ENCODE results near the gene KCTD15.

KCTD15 gene

DNA sequence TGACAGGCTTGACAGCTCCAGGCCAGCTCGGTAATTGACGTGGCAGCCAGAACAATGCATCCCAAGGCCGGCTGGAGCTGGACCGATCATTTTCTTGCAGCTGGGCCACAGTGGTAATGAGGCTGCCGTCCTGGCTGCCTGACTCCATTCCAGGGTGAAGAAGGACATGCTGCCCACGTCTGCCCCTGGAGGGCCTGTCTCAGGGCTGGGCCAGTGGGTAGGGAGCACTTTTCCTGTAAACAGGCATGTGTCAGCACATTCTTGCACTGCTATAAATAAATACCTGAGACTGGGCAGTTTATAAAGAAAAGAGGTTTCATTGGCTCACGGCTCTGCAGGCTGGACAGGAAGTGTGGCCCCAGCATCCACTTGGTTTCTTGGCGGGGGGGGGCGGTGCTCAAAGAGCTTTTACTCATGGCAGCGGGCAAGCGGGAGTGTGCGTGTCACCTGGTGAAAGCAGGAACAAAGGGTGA is 38.1 kb upstream of the KCTD15 start:
- Histone ChIP-seq H3K23ac (ENCODE audit: low read length in 2 of 2) (no peak overlapping the region), H4K8ac (ENCODE audit: low read length) (no peak overlapping the region), H2BK15ac (ENCODE audit: low read depth, poor library complexity, severe bottlenecking) (no peak overlapping the region), H3K79me1 (replicated peaks; ENCODE audit: low read length, poor library complexity, severe bottlenecking) (no peaks in the 10 kb centered on the region), H3K9ac (ENCODE audit: low read length) (no peak overlapping the region), H3K27ac (ENCODE audit: low read length, poor library complexity, severe bottlenecking) (no peak overlapping the region), H2BK12ac (ENCODE audit: low read length in 2 of 2) (no peak overlapping the region), H3K4me3 (ENCODE audit: insufficient read depth in 1 of 2, low read depth in 1 of 2, low read length in 2 of 2) (no peak overlapping the region), H3K9me3 (ENCODE audit: control insufficient read depth, low read length) (no peaks in the 10 kb centered on the region), H2BK120ac (ENCODE audit: low read depth, low read length) (no peak overlapping the region), H3K4me1 (ENCODE audit: control insufficient read depth, insufficient read depth, low read depth, low read length) (peaks cover 1% of the 10 kb centered on the region), H2BK5ac (ENCODE audit: low read depth, low read length, poor library complexity, severe bottlenecking) (no peak overlapping the region), H3K36me3 (ENCODE audit: control insufficient read depth in 1 of 2, insufficient read depth in 2 of 2, low read depth in 1 of 2, low read length in 2 of 2) (no peaks in the 10 kb centered on the region), H3K27me3 (ENCODE audit: control insufficient read depth in 1 of 2, insufficient read depth in 1 of 2, low read length in 2 of 2) (peaks cover 0 to 51% of the 10 kb centered on the region in 2 experiments), H3K4ac (ENCODE audit: low read depth in 1 of 2, low read length in 2 of 2) (no peak overlapping the region), H3K18ac (ENCODE audit: low read depth in 1 of 2, low read length in 2 of 2) (no peak overlapping the region), H4K91ac (ENCODE audit: low read length) (peak overlapping the region; percentile 68), H3K14ac (ENCODE audit: low read length in 2 of 2) (no peak overlapping the region), H2AFZ (ENCODE audit: low read depth, low read length) (no peak overlapping the region), H3K4me2 (ENCODE audit: low read length, poor library complexity, severe bottlenecking) (no peak overlapping the region), H2AK5ac (ENCODE audit: low read length, severe bottlenecking) (no peak overlapping the region)
- no peak for DNase-seq
- 74% methylated on average over 12 of the region's 12 CpGs for WGBS

DNA sequence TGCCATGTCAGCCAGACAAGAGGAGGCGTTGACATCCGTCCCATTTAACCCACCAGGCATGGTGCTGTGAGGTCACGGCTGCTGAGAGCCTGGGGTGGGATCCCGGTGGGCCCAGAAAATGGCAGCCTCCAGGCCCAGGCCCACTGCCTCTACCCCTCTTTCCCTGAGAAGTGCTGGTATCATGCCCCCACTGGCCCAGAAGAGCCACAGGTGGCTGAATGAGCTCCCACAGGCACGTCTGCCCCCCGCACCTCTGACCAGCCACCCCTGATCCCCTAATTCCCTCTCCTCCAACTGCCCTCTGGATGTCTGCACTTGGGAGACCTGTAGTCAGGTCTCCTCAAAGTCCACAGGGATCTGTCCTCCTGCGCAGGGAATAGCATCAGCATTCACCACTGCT is 37.3 kb upstream of the KCTD15 start:
- no peaks in the 10 kb centered on the region for H3K79me1 ChIP-seq (replicated peaks; ENCODE audit: low read length, poor library complexity, severe bottlenecking)
- H3K9ac ChIP-seq (ENCODE audit: low read length), result no peak overlapping the region
- no peak overlapping the region for H3K18ac ChIP-seq (ENCODE audit: low read depth in 1 of 2, low read length in 2 of 2)
- H3K27ac ChIP-seq (ENCODE audit: low read length, poor library complexity, severe bottlenecking), result no peak overlapping the region
- H3K27me3 ChIP-seq (ENCODE audit: control insufficient read depth in 1 of 2, insufficient read depth in 1 of 2, low read length in 2 of 2), result peaks cover 0 to 51% of the 10 kb centered on the region in 2 experiments
- no peak overlapping the region for H2BK15ac ChIP-seq (ENCODE audit: low read depth, poor library complexity, severe bottlenecking)
- no peak overlapping the region for H3K14ac ChIP-seq (ENCODE audit: low read length in 2 of 2)
- WGBS, result 88% methylated on average over 7 of the region's 7 CpGs
- no peak overlapping the region for H2BK12ac ChIP-seq (ENCODE audit: low read length in 2 of 2)
- H3K4ac ChIP-seq (ENCODE audit: low read depth in 1 of 2, low read length in 2 of 2), result no peak overlapping the region
- H3K36me3 ChIP-seq (ENCODE audit: control insufficient read depth in 1 of 2, insufficient read depth in 2 of 2, low read depth in 1 of 2, low read length in 2 of 2), result no peaks in the 10 kb centered on the region
- no peak overlapping the region for H4K8ac ChIP-seq (ENCODE audit: low read length)
- no peak overlapping the region for H2BK5ac ChIP-seq (ENCODE audit: low read depth, low read length, poor library complexity, severe bottlenecking)
- H3K4me3 ChIP-seq (ENCODE audit: insufficient read depth in 1 of 2, low read depth in 1 of 2, low read length in 2 of 2), result no peak overlapping the region
- no peak overlapping the region for H3K23ac ChIP-seq (ENCODE audit: low read length in 2 of 2)
- DNase-seq, result no peak
- no peak overlapping the region for H3K4me2 ChIP-seq (ENCODE audit: low read length, poor library complexity, severe bottlenecking)
- no peak overlapping the region for H4K91ac ChIP-seq (ENCODE audit: low read length)
- H2AK5ac ChIP-seq (ENCODE audit: low read length, severe bottlenecking), result no peak overlapping the region
- H2AFZ ChIP-seq (ENCODE audit: low read depth, low read length), result no peak overlapping the region
- peaks cover 1% of the 10 kb centered on the region for H3K4me1 ChIP-seq (ENCODE audit: control insufficient read depth, insufficient read depth, low read depth, low read length)
- no peak overlapping the region for H2BK120ac ChIP-seq (ENCODE audit: low read depth, low read length)
- no peaks in the 10 kb centered on the region for H3K9me3 ChIP-seq (ENCODE audit: control insufficient read depth, low read length)

DNA sequence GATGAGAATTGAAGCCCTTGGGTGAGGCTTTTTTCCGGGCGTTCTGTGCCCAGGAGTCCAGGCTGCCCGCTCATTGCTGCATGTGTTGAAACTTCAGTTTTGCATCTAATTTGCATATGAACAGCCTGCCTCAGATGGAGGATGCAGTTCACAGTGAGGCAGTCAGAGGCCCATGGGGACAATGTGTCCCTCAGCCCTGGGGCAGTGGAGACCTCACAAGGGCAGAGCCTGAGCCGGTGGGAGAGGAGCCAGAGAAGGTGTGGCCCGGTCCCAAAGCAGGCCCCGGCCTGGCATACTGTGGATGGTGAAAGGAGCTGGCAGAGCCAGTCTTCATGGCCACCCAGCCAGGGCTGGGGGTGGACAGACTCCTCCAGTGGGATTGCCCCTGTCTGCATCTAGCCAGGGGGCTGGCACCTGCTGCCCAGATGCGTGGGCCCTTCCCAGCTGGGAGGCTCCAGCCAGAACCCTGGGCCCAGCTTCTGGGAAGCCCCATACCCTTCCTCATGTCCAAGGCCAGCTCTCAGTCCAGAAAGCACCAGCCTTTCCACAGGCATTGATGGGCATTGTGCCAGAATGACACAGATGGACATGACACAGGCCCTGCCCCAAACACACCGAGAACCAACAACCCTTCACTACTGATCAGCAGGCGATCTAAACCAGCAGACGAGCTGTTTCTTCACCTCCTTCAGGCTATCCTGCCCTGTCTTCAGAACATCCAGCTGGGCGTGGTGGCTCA is 32.9 kb upstream of the KCTD15 start:
- Histone ChIP-seq H3K23ac (ENCODE audit: low read length in 2 of 2) (no peak overlapping the region), H2BK15ac (ENCODE audit: low read depth, poor library complexity, severe bottlenecking) (no peak overlapping the region), H3K4me2 (ENCODE audit: low read length, poor library complexity, severe bottlenecking) (no peak overlapping the region), H3K14ac (ENCODE audit: low read length in 2 of 2) (no peak overlapping the region), H3K36me3 (ENCODE audit: control insufficient read depth in 1 of 2, insufficient read depth in 2 of 2, low read depth in 1 of 2, low read length in 2 of 2) (no peaks in the 10 kb centered on the region), H3K9ac (ENCODE audit: low read length) (no peak overlapping the region), H3K4ac (ENCODE audit: low read depth in 1 of 2, low read length in 2 of 2) (no peak overlapping the region), H2AFZ (ENCODE audit: low read depth, low read length) (no peak overlapping the region), H3K79me1 (replicated peaks; ENCODE audit: low read length, poor library complexity, severe bottlenecking) (no peaks in the 10 kb centered on the region), H3K4me3 (ENCODE audit: insufficient read depth in 1 of 2, low read depth in 1 of 2, low read length in 2 of 2) (no peak overlapping the region), H3K4me1 (ENCODE audit: control insufficient read depth, insufficient read depth, low read depth, low read length) (no peaks in the 10 kb centered on the region), H2AK5ac (ENCODE audit: low read length, severe bottlenecking) (no peak overlapping the region), H3K9me3 (ENCODE audit: control insufficient read depth, low read length) (no peaks in the 10 kb centered on the region), H3K18ac (ENCODE audit: low read depth in 1 of 2, low read length in 2 of 2) (no peak overlapping the region), H3K27me3 (ENCODE audit: control insufficient read depth in 1 of 2, insufficient read depth in 1 of 2, low read length in 2 of 2) (peaks cover 1 to 53% of the 10 kb centered on the region in 2 experiments), H4K8ac (ENCODE audit: low read length) (no peak overlapping the region), H2BK120ac (ENCODE audit: low read depth, low read length) (no peak overlapping the region), H3K27ac (ENCODE audit: low read length, poor library complexity, severe bottlenecking) (no peak overlapping the region), H2BK12ac (ENCODE audit: low read length in 2 of 2) (no peak overlapping the region), H4K91ac (ENCODE audit: low read length) (no peak overlapping the region), H2BK5ac (ENCODE audit: low read depth, low read length, poor library complexity, severe bottlenecking) (no peak overlapping the region)
- 83% methylated on average over 11 of the region's 11 CpGs for WGBS
- DNase-seq, result no peak

DNA sequence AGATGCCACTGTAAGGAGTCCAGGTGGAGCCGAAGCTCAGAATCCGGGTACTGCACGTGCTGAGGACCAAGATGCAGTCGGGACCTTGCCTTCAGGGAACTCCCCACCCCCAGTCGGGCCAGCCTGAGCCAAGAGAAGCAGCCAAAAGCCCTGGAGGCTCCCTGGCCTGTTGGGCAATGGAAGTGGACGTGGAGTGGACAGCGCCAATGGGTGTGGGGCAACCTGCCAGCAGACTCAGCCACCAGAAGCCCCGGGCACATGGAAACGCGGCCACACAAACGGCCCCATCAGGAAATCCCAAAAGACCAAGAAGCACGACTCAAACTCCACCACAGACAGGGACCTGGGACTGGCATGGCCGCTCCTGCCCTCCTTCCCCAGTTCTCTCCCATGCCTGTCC is 30.0 kb upstream of the KCTD15 start:
- Histone ChIP-seq H3K18ac (ENCODE audit: low read depth in 1 of 2, low read length in 2 of 2) (no peak overlapping the region), H3K4me3 (ENCODE audit: insufficient read depth in 1 of 2, low read depth in 1 of 2, low read length in 2 of 2) (no peak overlapping the region), H2BK5ac (ENCODE audit: low read depth, low read length, poor library complexity, severe bottlenecking) (no peak overlapping the region), H4K8ac (ENCODE audit: low read length) (no peak overlapping the region), H3K27me3 (ENCODE audit: control insufficient read depth in 1 of 2, insufficient read depth in 1 of 2, low read length in 2 of 2) (peaks cover 22 to 73% of the 10 kb centered on the region in 2 experiments), H2AK5ac (ENCODE audit: low read length, severe bottlenecking) (no peak overlapping the region), H3K9ac (ENCODE audit: low read length) (no peak overlapping the region), H2BK120ac (ENCODE audit: low read depth, low read length) (no peak overlapping the region), H3K23ac (ENCODE audit: low read length in 2 of 2) (no peak overlapping the region), H4K91ac (ENCODE audit: low read length) (no peak overlapping the region), H2BK15ac (ENCODE audit: low read depth, poor library complexity, severe bottlenecking) (no peak overlapping the region), H2BK12ac (ENCODE audit: low read length in 2 of 2) (no peak overlapping the region), H3K4me1 (ENCODE audit: control insufficient read depth, insufficient read depth, low read depth, low read length) (no peaks in the 10 kb centered on the region), H3K14ac (ENCODE audit: low read length in 2 of 2) (no peak overlapping the region), H3K4ac (ENCODE audit: low read depth in 1 of 2, low read length in 2 of 2) (no peak overlapping the region), H3K4me2 (ENCODE audit: low read length, poor library complexity, severe bottlenecking) (no peak overlapping the region), H3K79me1 (replicated peaks; ENCODE audit: low read length, poor library complexity, severe bottlenecking) (no peaks in the 10 kb centered on the region), H3K27ac (ENCODE audit: low read length, poor library complexity, severe bottlenecking) (no peak overlapping the region), H3K36me3 (ENCODE audit: control insufficient read depth in 1 of 2, insufficient read depth in 2 of 2, low read depth in 1 of 2, low read length in 2 of 2) (no peaks in the 10 kb centered on the region), H2AFZ (ENCODE audit: low read depth, low read length) (no peak overlapping the region), H3K9me3 (ENCODE audit: control insufficient read depth, low read length) (no peaks in the 10 kb centered on the region)
- no peak for DNase-seq
- 79% methylated on average over 13 of the region's 13 CpGs for WGBS

Measured in mesenchymal stem cell (in vitro differentiated cells and primary cell).